ENCODE measurements around the gene HELB.

HELB gene

GRCh38 chr12:66287275-66287674 is 15.0 kb upstream of the HELB start (continued):
- TF ChIP-seq ZNF555 (tag by site-specific recombination; conservative IDR thresholded peaks at IDR 0.05) = no peak
- TF ChIP-seq ZNF580 (tag by site-specific recombination; IDR thresholded peaks at IDR 0.05) = no peak

- ChIA-PET POLR2A (no interaction called here), CTCF (no interaction called here)
- TF ChIP-seq ZSCAN16 (tag by site-specific recombination; IDR thresholded peaks at IDR 0.05) = no peak
- no peak for TF ChIP-seq MEIS1 (CRISPR knock-in tag; IDR thresholded peaks at IDR 0.05; ENCODE audit: borderline replicate concordance)
- no peak for TF ChIP-seq RBAK (tag by site-specific recombination; IDR thresholded peaks at IDR 0.05)
- TF ChIP-seq ZNF132 (tag by site-specific recombination; IDR thresholded peaks at IDR 0.05; ENCODE audit: borderline replicate concordance) = no peak
- TF ChIP-seq ZNF530 (tag by site-specific recombination; IDR thresholded peaks at IDR 0.05; ENCODE audit: low read depth) = no peak
- no peak for TF ChIP-seq ZNF211 (tag by site-specific recombination; IDR thresholded peaks at IDR 0.05; ENCODE audit: low read depth)
- no peak for TF ChIP-seq AEBP2 (tag by site-specific recombination; IDR thresholded peaks at IDR 0.05; ENCODE audit: borderline replicate concordance)
- TF ChIP-seq ZNF629 (tag by site-specific recombination; IDR thresholded peaks at IDR 0.05) = no peak
- TF ChIP-seq ZNF10 (tag by site-specific recombination; IDR thresholded peaks at IDR 0.05) = no peak
- no peak for TF ChIP-seq ZBTB11 (tag by site-specific recombination; conservative IDR thresholded peaks at IDR 0.05; ENCODE audit: low read depth)
- no peak for TF ChIP-seq PRDM1 (tag by site-specific recombination; IDR thresholded peaks at IDR 0.05)
- TF ChIP-seq HOXA7 (CRISPR knock-in tag; IDR thresholded peaks at IDR 0.05; ENCODE audit: borderline replicate concordance) = no peak
- TF ChIP-seq KLF7 (tag by site-specific recombination; IDR thresholded peaks at IDR 0.05; ENCODE audit: borderline replicate concordance) = no peak
- TF ChIP-seq ZBTB20 (tag by site-specific recombination; IDR thresholded peaks at IDR 0.05) = no peak
- no peak for TF ChIP-seq ZNF175 (tag by site-specific recombination; IDR thresholded peaks at IDR 0.05)
- TF ChIP-seq, protein P1, sequence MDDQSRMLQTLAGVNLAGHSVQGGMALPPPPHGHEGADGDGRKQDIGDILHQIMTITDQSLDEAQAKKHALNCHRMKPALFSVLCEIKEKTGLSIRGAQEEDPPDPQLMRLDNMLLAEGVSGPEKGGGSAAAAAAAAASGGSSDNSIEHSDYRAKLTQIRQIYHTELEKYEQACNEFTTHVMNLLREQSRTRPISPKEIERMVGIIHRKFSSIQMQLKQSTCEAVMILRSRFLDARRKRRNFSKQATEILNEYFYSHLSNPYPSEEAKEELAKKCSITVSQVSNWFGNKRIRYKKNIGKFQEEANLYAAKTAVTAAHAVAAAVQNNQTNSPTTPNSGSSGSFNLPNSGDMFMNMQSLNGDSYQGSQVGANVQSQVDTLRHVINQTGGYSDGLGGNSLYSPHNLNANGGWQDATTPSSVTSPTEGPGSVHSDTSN (CRISPR knock-in tag; IDR thresholded peaks at IDR 0.05) = no peak
- no peak for TF ChIP-seq ZNF664 (tag by site-specific recombination; IDR thresholded peaks at IDR 0.05)
- TF ChIP-seq ZFP3 (tag by site-specific recombination; IDR thresholded peaks at IDR 0.05; ENCODE audit: low read depth) = no peak
- TF ChIP-seq ZNF501 (tag by site-specific recombination; IDR thresholded peaks at IDR 0.05) = no peak
- Histone ChIP-seq H3K27ac (ENCODE audit: extremely low read depth, low read depth, low read length) (no peak overlapping the region), H3K36me3 (ENCODE audit: control insufficient read depth in 2 of 2, insufficient read depth in 1 of 2, low read length in 2 of 2) (no peaks in the 10 kb centered on the region), H3K4me3 (ENCODE audit: low read depth, low read length) (no peak overlapping the region), H3K4me1 (ENCODE audit: control insufficient read depth, insufficient read depth, low read length) (no peaks in the 10 kb centered on the region), H3K9me3 (ENCODE audit: control insufficient read depth, insufficient read depth, low read depth, low read length) (no peaks in the 10 kb centered on the region)
These were observed 14.2 kb upstream of the HELB start for GRCh38 chr12:66288121-66288520.
